Neural cell (in vitro differentiated cells): ENCODE measurements around the gene MAP3K14. TPM values are rescaled to one million over a fixed set of nuclear protein-coding genes. Genes with fewer than 3 reads are reported as not detected.

ENCODE experiments used
- H2AFZ ChIP-seq: fragments of 200-600, 300-800 bp; sonication (generic), shearing (Covaris generic); 2 replicates; pipeline ENCODE4 v1.6.0; 2014; ENCODE audit warnings: low read depth, mild to moderate bottlenecking, antibody characterized with exemption, low read length, moderate library complexity
- H3F3A ChIP-seq: fragments of 200-600 bp; shearing (Covaris generic); 2 replicates; pipeline ENCODE4 v1.6.1; 2016; ENCODE audit warnings: mild to moderate bottlenecking, moderate library complexity, mixed read lengths, antibody characterized with exemption, low read length; ENCODE audit not compliant: insufficient read depth, poor library complexity, severe bottlenecking
- H3K27ac ChIP-seq: fragments of 200-600, 300-800 bp; sonication (generic), shearing (Covaris generic); 2 replicates; pipeline ENCODE4 v1.5.1; 2014; ENCODE audit warnings: mild to moderate bottlenecking, low read length, moderate library complexity
- H3K27me3 ChIP-seq: fragments of 300-800, 200-600 bp; sonication (generic), shearing (Covaris generic); 2 replicates; pipeline ENCODE4 v1.6.0; 2014; ENCODE audit warnings: mild to moderate bottlenecking, low read depth, low read length, moderate library complexity; ENCODE audit not compliant: insufficient read depth
- H3K36me3 ChIP-seq: fragments of 300-800, 200-600 bp; sonication (generic), shearing (Covaris generic); 2 replicates; pipeline ENCODE4 v1.5.1; 2014; ENCODE audit warnings: mild to moderate bottlenecking, antibody characterized with exemption, low read length, moderate library complexity; ENCODE audit not compliant: insufficient read depth
- H3K4me2 ChIP-seq: fragments of 300-800, 200-600 bp; sonication (generic), shearing (Covaris generic); 2 replicates; pipeline ENCODE4 v1.6.0; 2014; ENCODE audit warnings: mild to moderate bottlenecking, low read length
- H3K4me3 ChIP-seq: fragments of 300-800, 200-600 bp; sonication (generic), shearing (Covaris generic); 2 replicates; pipeline ENCODE4 v1.5.1; 2014; ENCODE audit warnings: mild to moderate bottlenecking, low read length, moderate library complexity
- H3K79me2 ChIP-seq: fragments of 200-600 bp; shearing (Covaris generic); replicated peaks from 2 replicates; pipeline ENCODE4 v1.6.0; 2014; ENCODE audit warnings: mild to moderate bottlenecking, low read length, moderate library complexity; ENCODE audit not compliant: insufficient read depth
- H3K9ac ChIP-seq: fragments of 300-800, 200-600 bp; sonication (generic), shearing (Covaris generic); 2 replicates; pipeline ENCODE4 v1.6.1; 2016; ENCODE audit warnings: mild to moderate bottlenecking, low read length, mixed read lengths
- H3K9me2 ChIP-seq: fragments of 200-600 bp; shearing (Covaris generic); 2 replicates; pipeline ENCODE4 v1.6.1; 2016; ENCODE audit warnings: mild to moderate bottlenecking, low read length, mixed read lengths; ENCODE audit not compliant: insufficient read depth
- H3K9me3 ChIP-seq: fragments of 200-600, 300-800 bp; sonication (generic), shearing (Covaris generic); 2 replicates; pipeline ENCODE4 v1.6.1; 2016; ENCODE audit warnings: mild to moderate bottlenecking, mixed run types, low read length, moderate library complexity, mixed read lengths
- H4K20me1 ChIP-seq: fragments of 200-600 bp; shearing (Covaris generic); 2 replicates; pipeline ENCODE4 v1.6.1; 2016; ENCODE audit warnings: mild to moderate bottlenecking, mixed run types; ENCODE audit not compliant: insufficient read depth
- EP300 ChIP-seq: fragments of 450-650 bp; conservative IDR thresholded peaks from 2 replicates; pipeline ENCODE4 v1.6.1; 2014; ENCODE audit warnings: antibody characterized with exemption, mild to moderate bottlenecking, moderate library complexity; ENCODE audit not compliant: poor library complexity, severe bottlenecking
- EZH2 ChIP-seq: fragments of 200-600, 300-800 bp; shearing (Covaris generic), sonication (generic); IDR thresholded peaks from 2 replicates; pipeline ENCODE4 v1.6.1; 2014; ENCODE audit warnings: antibody characterized with exemption, low read length, borderline replicate concordance, mild to moderate bottlenecking; ENCODE audit not compliant: insufficient read depth, poor library complexity, severe bottlenecking
- MXI1 ChIP-seq: fragments of 450-650 bp; conservative IDR thresholded peaks from 2 replicates; pipeline ENCODE4 v1.6.1; 2014; ENCODE audit warnings: antibody characterized with exemption, mild to moderate bottlenecking; ENCODE audit not compliant: poor library complexity, severe bottlenecking
- POLR2AphosphoS5 ChIP-seq: IDR thresholded peaks from 2 replicates; pipeline ENCODE4 v1.6.1; 2012
- RAD21 ChIP-seq: fragments of 450-650 bp; conservative IDR thresholded peaks from 2 replicates; pipeline ENCODE4 v1.6.1; 2014; ENCODE audit warnings: antibody characterized with exemption, mild to moderate bottlenecking, moderate library complexity
- SMC3 ChIP-seq: fragments of 450-650 bp; conservative IDR thresholded peaks from 2 replicates; pipeline ENCODE4 v1.6.1; 2014; ENCODE audit warnings: antibody characterized with exemption, mild to moderate bottlenecking, moderate library complexity; ENCODE audit not compliant: poor library complexity
- TAF1 ChIP-seq: IDR thresholded peaks from 2 replicates; pipeline ENCODE4 v1.6.1; 2012; ENCODE audit warnings: low read depth
- polyA plus RNA-seq: library from polyadenylated mRNA; depleted of rRNA; stranded (reverse); fragments of >200 nt; gene quantifications from 2 replicates; pipeline ENCODE4 v1.2.3, GENCODE V29; 2014
- TF ChIP-seq, protein P1 (sequence below): IDR thresholded peaks from 2 replicates; pipeline ENCODE4 v1.6.1; 2012; ENCODE audit warnings: borderline replicate concordance
- TF ChIP-seq, protein P2 (sequence below): fragments of 450-650 bp; IDR thresholded peaks from 2 replicates; pipeline ENCODE4 v1.5.1; 2014; ENCODE audit warnings: antibody characterized with exemption, mild to moderate bottlenecking, moderate library complexity; ENCODE audit not compliant: poor library complexity, severe bottlenecking

MAP3K14 gene
- polyA plus RNA-seq, 1 donor from 2014 or later = 6.7 TPM

DNA sequence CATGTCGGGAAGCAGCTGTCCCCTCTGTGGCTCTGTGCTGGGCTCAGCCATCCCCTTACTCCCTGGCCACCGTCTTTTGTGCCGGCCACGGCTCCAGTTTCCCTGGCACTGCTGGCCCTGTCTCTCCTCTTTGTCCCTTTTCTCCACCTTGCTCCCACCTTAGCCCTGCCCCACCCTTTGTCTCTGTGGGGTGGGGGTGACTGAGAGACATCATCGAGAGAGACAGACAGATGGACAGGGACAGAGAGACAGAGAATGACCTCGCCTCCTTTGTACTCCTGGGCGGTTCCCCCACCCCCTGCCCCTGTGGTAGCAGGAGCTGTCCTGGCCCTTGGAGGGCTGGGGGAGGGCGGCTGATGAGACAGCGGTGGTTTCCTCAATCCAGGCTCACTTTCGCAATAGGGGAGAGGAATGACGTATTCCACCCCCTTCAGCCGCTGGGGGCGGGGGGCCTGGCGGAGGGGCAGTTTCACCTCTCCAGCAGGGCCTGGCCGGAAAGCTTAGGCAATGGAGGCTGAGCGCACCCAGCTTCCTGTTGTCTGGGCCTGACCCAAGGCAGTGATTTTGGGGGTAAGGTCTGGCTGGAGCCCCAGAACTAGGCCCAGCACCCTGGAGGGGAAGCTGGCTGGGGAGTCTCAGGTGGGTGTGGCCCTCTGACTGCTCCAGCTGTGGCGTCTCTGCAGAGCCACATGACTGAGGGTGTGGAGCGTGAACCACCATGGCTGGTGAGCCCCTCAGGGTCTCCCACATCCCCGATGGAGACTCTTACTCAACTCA lies 87.9 kb downstream of the MAP3K14 start:
- TF ChIP-seq, protein P1, sequence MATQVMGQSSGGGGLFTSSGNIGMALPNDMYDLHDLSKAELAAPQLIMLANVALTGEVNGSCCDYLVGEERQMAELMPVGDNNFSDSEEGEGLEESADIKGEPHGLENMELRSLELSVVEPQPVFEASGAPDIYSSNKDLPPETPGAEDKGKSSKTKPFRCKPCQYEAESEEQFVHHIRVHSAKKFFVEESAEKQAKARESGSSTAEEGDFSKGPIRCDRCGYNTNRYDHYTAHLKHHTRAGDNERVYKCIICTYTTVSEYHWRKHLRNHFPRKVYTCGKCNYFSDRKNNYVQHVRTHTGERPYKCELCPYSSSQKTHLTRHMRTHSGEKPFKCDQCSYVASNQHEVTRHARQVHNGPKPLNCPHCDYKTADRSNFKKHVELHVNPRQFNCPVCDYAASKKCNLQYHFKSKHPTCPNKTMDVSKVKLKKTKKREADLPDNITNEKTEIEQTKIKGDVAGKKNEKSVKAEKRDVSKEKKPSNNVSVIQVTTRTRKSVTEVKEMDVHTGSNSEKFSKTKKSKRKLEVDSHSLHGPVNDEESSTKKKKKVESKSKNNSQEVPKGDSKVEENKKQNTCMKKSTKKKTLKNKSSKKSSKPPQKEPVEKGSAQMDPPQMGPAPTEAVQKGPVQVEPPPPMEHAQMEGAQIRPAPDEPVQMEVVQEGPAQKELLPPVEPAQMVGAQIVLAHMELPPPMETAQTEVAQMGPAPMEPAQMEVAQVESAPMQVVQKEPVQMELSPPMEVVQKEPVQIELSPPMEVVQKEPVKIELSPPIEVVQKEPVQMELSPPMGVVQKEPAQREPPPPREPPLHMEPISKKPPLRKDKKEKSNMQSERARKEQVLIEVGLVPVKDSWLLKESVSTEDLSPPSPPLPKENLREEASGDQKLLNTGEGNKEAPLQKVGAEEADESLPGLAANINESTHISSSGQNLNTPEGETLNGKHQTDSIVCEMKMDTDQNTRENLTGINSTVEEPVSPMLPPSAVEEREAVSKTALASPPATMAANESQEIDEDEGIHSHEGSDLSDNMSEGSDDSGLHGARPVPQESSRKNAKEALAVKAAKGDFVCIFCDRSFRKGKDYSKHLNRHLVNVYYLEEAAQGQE = no peak
- no peak for TF ChIP-seq EZH2
- no peak for TF ChIP-seq MXI1
- no peak for TF ChIP-seq EP300
- TF ChIP-seq RAD21 = no peak
- no peak for TF ChIP-seq POLR2AphosphoS5
- no peak for TF ChIP-seq SMC3
- no peak for TF ChIP-seq TAF1
- TF ChIP-seq, protein P2, sequence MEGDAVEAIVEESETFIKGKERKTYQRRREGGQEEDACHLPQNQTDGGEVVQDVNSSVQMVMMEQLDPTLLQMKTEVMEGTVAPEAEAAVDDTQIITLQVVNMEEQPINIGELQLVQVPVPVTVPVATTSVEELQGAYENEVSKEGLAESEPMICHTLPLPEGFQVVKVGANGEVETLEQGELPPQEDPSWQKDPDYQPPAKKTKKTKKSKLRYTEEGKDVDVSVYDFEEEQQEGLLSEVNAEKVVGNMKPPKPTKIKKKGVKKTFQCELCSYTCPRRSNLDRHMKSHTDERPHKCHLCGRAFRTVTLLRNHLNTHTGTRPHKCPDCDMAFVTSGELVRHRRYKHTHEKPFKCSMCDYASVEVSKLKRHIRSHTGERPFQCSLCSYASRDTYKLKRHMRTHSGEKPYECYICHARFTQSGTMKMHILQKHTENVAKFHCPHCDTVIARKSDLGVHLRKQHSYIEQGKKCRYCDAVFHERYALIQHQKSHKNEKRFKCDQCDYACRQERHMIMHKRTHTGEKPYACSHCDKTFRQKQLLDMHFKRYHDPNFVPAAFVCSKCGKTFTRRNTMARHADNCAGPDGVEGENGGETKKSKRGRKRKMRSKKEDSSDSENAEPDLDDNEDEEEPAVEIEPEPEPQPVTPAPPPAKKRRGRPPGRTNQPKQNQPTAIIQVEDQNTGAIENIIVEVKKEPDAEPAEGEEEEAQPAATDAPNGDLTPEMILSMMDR = no peak
- H3K27ac ChIP-seq = no peak overlapping the region
- no peaks in the 10 kb centered on the region for H3K36me3 ChIP-seq
- H2AFZ ChIP-seq = no peak overlapping the region
- no peaks in the 10 kb centered on the region for H3K9me2 ChIP-seq
- H3K9ac ChIP-seq = no peak overlapping the region
- no peaks in the 10 kb centered on the region for H4K20me1 ChIP-seq
- no peaks in the 10 kb centered on the region for H3K9me3 ChIP-seq
- peaks cover 3% of the 10 kb centered on the region for H3K27me3 ChIP-seq
- H3K79me2 ChIP-seq = no peaks in the 10 kb centered on the region
- H3F3A ChIP-seq = no peaks in the 10 kb centered on the region
- H3K4me3 ChIP-seq = no peak overlapping the region
- no peak overlapping the region for H3K4me2 ChIP-seq

DNA sequence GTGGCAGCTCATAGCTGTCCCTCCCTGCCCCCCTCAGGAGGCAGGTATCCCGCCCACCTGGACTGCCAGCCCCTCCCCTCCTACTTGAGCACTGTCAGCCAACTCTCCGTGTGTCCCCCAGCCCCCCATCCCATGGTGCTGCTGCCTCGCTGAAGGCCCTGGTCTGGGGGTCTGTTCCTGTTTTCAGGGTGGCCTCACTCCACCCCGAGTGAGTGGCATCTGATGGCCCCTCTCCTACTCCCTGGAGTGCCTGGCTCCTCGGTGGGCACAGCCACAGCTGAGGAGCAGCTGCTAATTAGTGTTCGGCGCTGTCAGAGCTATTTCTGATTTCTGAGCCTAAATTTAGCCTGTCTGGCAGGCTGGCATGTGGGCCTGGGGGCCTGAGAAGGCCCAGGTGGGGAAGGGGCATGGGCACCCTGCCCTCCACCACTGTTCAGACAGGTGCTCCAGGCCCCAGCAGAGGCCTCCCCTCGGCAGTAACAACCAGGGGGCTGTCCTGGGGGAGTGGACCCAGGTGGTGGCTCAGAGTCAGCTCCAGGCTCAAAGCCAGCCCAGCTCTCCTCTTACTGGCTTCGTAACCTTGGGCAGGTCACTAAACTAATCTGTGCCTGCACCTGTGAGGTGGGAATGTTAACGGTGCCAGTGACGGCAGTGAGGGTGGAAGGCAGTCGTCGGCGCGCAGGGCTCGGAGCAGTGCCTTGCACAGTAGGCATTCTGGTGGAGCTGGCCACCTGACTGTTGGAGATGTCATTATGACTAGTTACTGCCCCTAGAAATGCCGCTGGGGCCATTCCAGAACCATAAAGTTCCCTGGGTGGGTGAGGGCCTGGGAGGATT lies 88.7 kb downstream of the MAP3K14 start:
- H3F3A ChIP-seq = no peaks in the 10 kb centered on the region
- no peaks in the 10 kb centered on the region for H3K9me2 ChIP-seq
- no peak overlapping the region for H3K9ac ChIP-seq
- H3K9me3 ChIP-seq = no peaks in the 10 kb centered on the region
- no peaks in the 10 kb centered on the region for H3K36me3 ChIP-seq
- H3K27ac ChIP-seq = no peak overlapping the region
- H3K4me2 ChIP-seq = no peak overlapping the region
- H4K20me1 ChIP-seq = no peaks in the 10 kb centered on the region
- TF ChIP-seq, protein P1 = no peak
- no peak for TF ChIP-seq RAD21
- no peak for TF ChIP-seq SMC3
- no peak for TF ChIP-seq EZH2
- TF ChIP-seq, protein P2 = no peak
- no peak for TF ChIP-seq TAF1
- no peak for TF ChIP-seq EP300
- TF ChIP-seq MXI1 = no peak
- H3K4me3 ChIP-seq = no peak overlapping the region
- no peaks in the 10 kb centered on the region for H3K79me2 ChIP-seq
- peaks cover 11% of the 10 kb centered on the region for H3K27me3 ChIP-seq
- no peak overlapping the region for H2AFZ ChIP-seq
